ENCODE data around the gene METTL8.

DNA sequence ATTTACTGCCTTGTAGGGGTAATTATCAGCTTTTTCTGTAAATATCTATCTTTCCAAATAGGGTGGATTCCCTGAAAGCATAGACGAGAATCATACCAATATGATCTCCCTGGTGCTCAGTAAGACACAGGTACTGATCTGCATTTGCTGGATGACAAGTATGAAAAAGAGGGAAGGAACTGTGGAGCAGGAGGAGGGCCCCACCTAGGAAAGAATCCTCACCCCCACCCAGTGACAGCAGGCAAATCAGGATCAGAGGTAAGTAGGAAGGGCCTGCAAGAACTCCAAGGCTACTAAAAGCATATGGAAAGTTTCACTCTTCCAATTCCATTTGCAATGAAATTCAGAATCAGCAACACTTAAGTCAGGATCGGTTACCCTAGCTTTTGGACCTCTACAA, 42.3 kb downstream of the METTL8 start:
- TF ChIP-seq CTCF (conservative IDR thresholded peaks at IDR 0.05; ENCODE audit: low read length), result no peak
- no peak for TF ChIP-seq EZH2phosphoT487 (IDR thresholded peaks at IDR 0.05; ENCODE audit: borderline replicate concordance)
